Naive thymus-derived CD8-positive, alpha-beta T cell (primary cell): ENCODE data around the gene CCDC102B. TPM values are rescaled to one million over a fixed set of nuclear protein-coding genes. Genes with fewer than 3 reads are reported as not detected.

Source experiments
- ATAC-seq, 2 donors: fragments of 150-1000 bp; cut with Tn5 transposase in 1 of 2; sonication (Bioruptor Pico), chemical (Tn5 transposase) in 1 of 2; 1 replicate in 1 of 2; 2 replicates in 1 of 2; pipeline ENCODE4 v1.10.0; 2021; ENCODE audit warnings: mild to moderate bottlenecking in 2 of 2, moderate library complexity in 2 of 2
- POLR2A ChIA-PET: fragments of 350-600 bp; sonication (Branson Sonifier 250); formaldehyde crosslinking; loops from one replicate; lab custom pipeline; 2021; ENCODE audit warnings: antibody characterized with exemption; lab: Charles Lee
- DNase-seq, 10 donors: peaks; one replicate each; pipeline versions ENCODE4 v3.0.0 to v3.0.0-alpha.2; 2020 to 2022
- H3K27ac Mint-ChIP-seq, 10 donors: one replicate each; pipeline ENCODE4 v1.8.0; 2020 to 2022; ENCODE audit warnings: mild to moderate bottlenecking in 10 of 10, mixed read lengths in 10 of 10, moderate library complexity in 4 of 10, inconsistent platforms in 1 of 10
- H3K27me3 Mint-ChIP-seq, 5 donors: one replicate each; pipeline ENCODE4 v1.8.0; 2021 to 2022; ENCODE audit warnings: mixed read lengths in 5 of 5
- H3K36me3 Mint-ChIP-seq, 3 donors: one replicate each; pipeline ENCODE4 v1.8.0; 2020 to 2022; ENCODE audit warnings: mixed read lengths in 3 of 3, mild to moderate bottlenecking in 2 of 3, inconsistent platforms in 1 of 3
- H3K4me1 Mint-ChIP-seq, 4 donors: one replicate each; pipeline ENCODE4 v1.8.0; 2021 to 2022; ENCODE audit warnings: mixed read lengths in 4 of 4
- H3K4me3 Mint-ChIP-seq, 10 donors: one replicate each; pipeline ENCODE4 v1.8.0; 2020 to 2022; ENCODE audit warnings: mild to moderate bottlenecking in 10 of 10, mixed read lengths in 10 of 10, moderate library complexity in 6 of 10, inconsistent platforms in 1 of 10
- H3K9me3 Mint-ChIP-seq, 9 donors: one replicate each; pipeline ENCODE4 v1.8.0; 2020 to 2022; ENCODE audit warnings: mixed read lengths in 9 of 9, mild to moderate bottlenecking in 3 of 9, inconsistent platforms in 1 of 9, moderate library complexity in 1 of 9
- polyA plus RNA-seq, 3 donors: library from polyadenylated mRNA; unstranded; fragments of 300-500 nt; fragmentation: Illumina TruSeq; gene quantifications; one replicate each; pipeline ENCODE4 v1.2.3, GENCODE V29; 2021
- total RNA-seq, 8 experiments: library from RNA in 2 of 8; stranded (reverse) in 2 of 8; gene quantifications; one replicate each; pipeline ENCODE4 v1.2.3 and lab custom pipeline; 2021 to 2026

The CCDC102B gene
- total RNA-seq (1 to 10 TPM; 7.7 to 9.2 TPM), polyA plus RNA-seq (1 to 10 TPM; 6.1 to 8.3 (median 8.1) TPM), total RNA-seq (lab: John Stamatoyannopoulos, UW) (1.2 to 9.3 (median 5.9) reads per million in 6 experiments)

GRCh38 chr18:68797871-68798270 is at the start of gene CCDC102B:
CCDC102B (plus strand) TSS chr18:68798080; CDS start chr18:68836764, 38,684 bp downstream.
- no peak for DNase-seq
- ATAC-seq = no peak
- H3K9me3 Mint-ChIP-seq = no peaks in the 10 kb centered on the region
- no peaks in the 10 kb centered on the region for H3K27me3 Mint-ChIP-seq
- no peak within 1 kb of the TSS for H3K27ac Mint-ChIP-seq
- H3K4me1 Mint-ChIP-seq = no peaks in the 10 kb centered on the region
- peaks cover 0 to 3% (median 0%) of the 10 kb centered on the region in 3 donors for H3K36me3 Mint-ChIP-seq
- H3K4me3 Mint-ChIP-seq = no peak within 1 kb of the TSS
- POLR2A ChIA-PET = no interaction called here

DNA sequence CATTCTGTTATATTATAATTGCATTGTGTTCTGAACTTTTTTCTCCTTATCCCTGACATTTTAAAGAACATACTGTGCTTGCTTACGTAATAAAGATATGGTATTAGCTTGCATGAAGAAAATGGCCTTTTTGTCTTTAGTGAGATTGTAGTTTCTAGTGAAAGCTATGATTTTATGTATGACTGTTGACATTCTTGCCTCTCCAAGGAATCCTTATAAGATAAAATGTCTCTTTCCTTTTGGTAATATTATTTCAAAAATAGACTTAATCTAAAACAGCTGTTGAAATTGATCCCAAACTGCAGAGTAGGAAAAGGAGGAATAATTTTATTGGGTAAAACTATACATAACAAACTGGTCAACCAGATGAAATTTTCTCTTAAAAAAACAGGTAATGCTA is 40.8 kb upstream of the CCDC102B start:
- Mint-ChIP-seq H3K36me3 (peaks cover 4 to 23% (median 13%) of the 10 kb centered on the region in 3 donors), H3K27ac (no peak overlapping the region), H3K27me3 (no peaks in the 10 kb centered on the region), H3K4me3 (no peak overlapping the region), H3K4me1 (no peaks in the 10 kb centered on the region), H3K9me3 (peaks cover 0 to 16% (median 10%) of the 10 kb centered on the region in 9 donors)
- POLR2A ChIA-PET = no interaction called here
- DNase-seq = no peak
- ATAC-seq = no peak

DNA sequence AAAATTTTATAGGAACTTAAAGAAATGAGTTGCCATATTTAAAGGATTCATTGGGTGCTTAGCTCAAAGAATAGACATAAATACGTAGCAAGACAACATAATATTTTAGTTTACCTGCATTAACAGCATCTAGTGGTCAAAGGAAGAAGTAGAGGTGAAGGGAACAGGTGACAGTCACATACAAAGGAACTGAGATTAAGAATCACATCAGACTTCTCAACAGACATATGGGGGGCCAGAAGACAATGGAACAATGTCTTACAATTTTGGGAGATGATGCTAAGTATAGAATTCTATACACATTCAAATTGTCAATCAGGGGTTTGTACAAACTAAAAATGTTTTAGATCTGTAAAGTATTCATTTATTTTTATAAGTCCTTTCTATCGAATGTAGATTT is 38.6 kb upstream of the CCDC102B start:
- Mint-ChIP-seq H3K36me3 (peaks cover 0 to 16% (median 5%) of the 10 kb centered on the region in 3 donors), H3K4me3 (no peak overlapping the region), H3K27me3 (peaks cover 0 to 4% (median 0%) of the 10 kb centered on the region in 5 donors), H3K4me1 (no peaks in the 10 kb centered on the region), H3K27ac (no peak overlapping the region), H3K9me3 (peaks cover 0 to 17% (median 9%) of the 10 kb centered on the region in 9 donors)
- DNase-seq (no peak), ATAC-seq (no peak)
- POLR2A ChIA-PET = no interaction called here

- ATAC-seq = no peak
- POLR2A ChIA-PET = no interaction called here
- no peak for DNase-seq
Observed at GRCh38 chr18:68763083-68763482, 34.8 kb upstream of the CCDC102B start.

GRCh38 chr18:68764016-68764415 is 33.9 kb upstream of the CCDC102B start:
- peaks cover 0 to 9% (median 4%) of the 10 kb centered on the region in 9 donors for H3K9me3 Mint-ChIP-seq
- no peak overlapping the region for H3K4me3 Mint-ChIP-seq
- H3K27me3 Mint-ChIP-seq = peaks cover 0 to 4% (median 0%) of the 10 kb centered on the region in 5 donors
- no peak overlapping the region for H3K27ac Mint-ChIP-seq
- peaks cover 0 to 4% (median 3%) of the 10 kb centered on the region in 3 donors for H3K36me3 Mint-ChIP-seq
- no peak for DNase-seq
- H3K4me1 Mint-ChIP-seq = no peaks in the 10 kb centered on the region
- POLR2A ChIA-PET = no interaction called here
- no peak for ATAC-seq

More at GRCh38 chr18:68763083-68763482, 34.8 kb upstream of the CCDC102B start:
- H3K36me3 Mint-ChIP-seq = peaks cover 0 to 8% (median 5%) of the 10 kb centered on the region in 3 donors
- no peaks in the 10 kb centered on the region for H3K4me1 Mint-ChIP-seq
- H3K4me3 Mint-ChIP-seq = no peak overlapping the region
- peaks cover 0 to 4% (median 0%) of the 10 kb centered on the region in 5 donors for H3K27me3 Mint-ChIP-seq
- peaks cover 0 to 16% (median 9%) of the 10 kb centered on the region in 9 donors for H3K9me3 Mint-ChIP-seq
- H3K27ac Mint-ChIP-seq = no peak overlapping the region

GRCh38 chr18:68766433-68766832 is 31.4 kb upstream of the CCDC102B start:
- H3K9me3 Mint-ChIP-seq = peaks cover 0 to 9% (median 3%) of the 10 kb centered on the region in 9 donors
- DNase-seq (no peak), ATAC-seq (no peak)
- POLR2A ChIA-PET = no interaction called here
- H3K27me3 Mint-ChIP-seq = peaks cover 0 to 4% (median 0%) of the 10 kb centered on the region in 5 donors
- no peak overlapping the region for H3K4me3 Mint-ChIP-seq
- peaks cover 0 to 5% (median 4%) of the 10 kb centered on the region in 3 donors for H3K36me3 Mint-ChIP-seq
- H3K27ac Mint-ChIP-seq = no peak overlapping the region
- H3K4me1 Mint-ChIP-seq = no peaks in the 10 kb centered on the region

DNA sequence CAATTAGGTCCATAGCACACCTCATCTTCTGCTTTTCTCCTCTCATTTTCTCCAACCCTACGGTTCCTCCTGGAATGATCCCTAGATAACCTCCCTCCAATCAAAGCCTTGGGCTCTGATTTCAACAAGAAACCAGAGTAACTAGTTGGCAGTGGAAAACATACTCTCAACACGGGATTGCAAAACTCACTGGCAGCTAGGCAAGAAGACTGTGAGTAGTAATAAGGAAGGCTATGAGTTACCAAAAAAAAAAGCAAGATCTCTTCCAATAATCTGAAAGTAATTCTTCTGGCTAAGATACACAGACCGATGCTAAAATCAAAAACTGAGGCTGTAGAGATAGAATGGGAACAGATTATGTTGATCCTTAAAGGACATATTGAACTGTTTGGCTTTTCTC is 28.4 kb upstream of the CCDC102B start:
- DNase-seq (no peak), ATAC-seq (no peak)
- POLR2A ChIA-PET = no interaction called here
- Mint-ChIP-seq H3K36me3 (peaks cover 0 to 5% (median 4%) of the 10 kb centered on the region in 3 donors), H3K27me3 (no peaks in the 10 kb centered on the region), H3K4me1 (no peaks in the 10 kb centered on the region), H3K4me3 (no peak overlapping the region), H3K27ac (no peak overlapping the region), H3K9me3 (peaks cover 0 to 5% (median 3%) of the 10 kb centered on the region in 9 donors)

DNA sequence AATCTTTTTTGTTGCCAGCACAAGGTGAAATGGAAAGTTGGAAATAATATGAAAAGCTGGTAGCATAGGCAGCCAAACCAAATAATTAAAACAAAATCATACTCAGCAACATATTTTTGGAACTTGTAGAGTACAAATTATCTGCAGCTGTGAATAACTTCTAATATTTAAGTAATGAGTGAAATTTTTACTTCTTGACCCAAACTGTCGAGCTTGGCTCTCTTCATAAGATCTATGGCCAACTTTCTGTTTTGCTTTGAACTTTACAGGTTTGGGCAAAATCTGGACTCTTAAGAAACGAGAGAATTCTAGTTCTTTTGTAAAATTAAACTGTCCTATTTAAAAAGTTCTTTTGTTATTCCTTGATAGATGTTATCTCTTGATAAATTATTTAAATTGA is 25.6 kb upstream of the CCDC102B start:
- Mint-ChIP-seq H3K27me3 (peaks cover 0 to 1% (median 0%) of the 10 kb centered on the region in 5 donors), H3K9me3 (peaks cover 0 to 5% (median 3%) of the 10 kb centered on the region in 9 donors), H3K36me3 (peaks cover 0 to 5% (median 4%) of the 10 kb centered on the region in 3 donors), H3K4me3 (no peak overlapping the region), H3K4me1 (no peaks in the 10 kb centered on the region), H3K27ac (no peak overlapping the region)
- DNase-seq = no peak
- no peak for ATAC-seq
- POLR2A ChIA-PET = no interaction called here

GRCh38 chr18:68778280-68778886 is 19.5 kb upstream of the CCDC102B start:
- no peak for ATAC-seq
- H3K4me1 Mint-ChIP-seq = no peaks in the 10 kb centered on the region
- H3K4me3 Mint-ChIP-seq = no peak overlapping the region
- POLR2A ChIA-PET = no interaction called here
- H3K27me3 Mint-ChIP-seq = peaks cover 0 to 1% (median 0%) of the 10 kb centered on the region in 5 donors
- no peak for DNase-seq
- no peaks in the 10 kb centered on the region for H3K9me3 Mint-ChIP-seq
- H3K27ac Mint-ChIP-seq = no peak overlapping the region
- H3K36me3 Mint-ChIP-seq = no peaks in the 10 kb centered on the region

DNA sequence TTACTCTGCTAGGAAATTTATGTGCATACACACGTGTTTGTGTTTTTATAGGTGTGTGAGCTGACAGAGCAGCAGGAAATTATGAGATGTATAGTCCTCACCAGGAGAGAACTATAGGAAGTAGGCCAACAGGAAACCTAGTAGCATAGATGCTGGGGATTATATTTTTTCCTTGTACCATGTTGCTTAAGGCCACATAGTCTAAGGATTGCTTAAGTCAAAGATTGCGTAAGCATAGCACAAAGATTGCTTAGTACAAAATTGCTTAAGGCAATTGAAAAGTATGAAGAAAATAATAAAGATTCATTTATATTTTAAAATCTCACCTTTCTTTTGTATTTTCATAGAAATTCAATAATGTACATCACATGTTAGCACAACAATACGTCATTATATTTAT is 18.7 kb upstream of the CCDC102B start:
- Mint-ChIP-seq H3K27ac (no peak overlapping the region), H3K27me3 (peaks cover 0 to 1% (median 0%) of the 10 kb centered on the region in 5 donors)
- ATAC-seq = no peak

DNA sequence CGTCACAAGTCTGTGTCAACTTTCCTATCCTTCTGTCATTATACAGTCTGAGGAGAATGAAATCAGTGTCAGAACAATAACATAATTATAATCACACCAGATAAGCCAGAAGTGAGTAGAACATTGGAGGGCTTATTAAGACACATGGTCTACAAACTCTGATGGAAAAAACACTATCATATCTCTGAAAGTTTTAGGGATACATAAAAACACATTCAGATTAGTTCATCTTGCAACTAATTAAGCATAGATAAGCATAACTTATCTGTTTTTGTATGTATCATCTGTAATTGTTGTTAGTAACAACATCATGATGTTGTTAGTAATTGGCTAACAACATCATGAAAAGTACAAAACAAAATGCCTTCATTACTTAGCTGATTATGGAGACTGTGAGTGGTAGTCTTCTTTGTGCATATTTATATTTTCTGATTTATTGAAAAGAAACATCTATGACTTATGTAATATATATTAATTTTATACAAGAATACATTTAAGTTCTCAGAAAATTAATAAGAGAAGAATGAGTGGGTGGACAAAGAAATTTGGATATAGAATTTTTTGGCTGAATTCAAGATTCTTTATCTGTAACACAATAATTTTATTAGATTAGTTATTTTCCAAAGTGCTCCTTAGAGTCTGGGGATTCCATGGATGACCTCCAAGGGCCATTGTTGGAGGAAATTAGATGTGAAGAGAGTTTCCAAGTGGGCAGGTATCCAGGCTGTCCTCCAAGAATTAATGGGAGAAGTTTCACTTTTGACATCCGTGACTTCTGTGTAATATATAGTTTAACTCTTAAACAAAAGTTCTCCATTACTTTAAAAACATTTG is 16.9 kb upstream of the CCDC102B start:
- POLR2A ChIA-PET = no interaction called here
- H3K4me1 Mint-ChIP-seq = no peaks in the 10 kb centered on the region
- H3K27me3 Mint-ChIP-seq = no peaks in the 10 kb centered on the region
- H3K4me3 Mint-ChIP-seq = no peak overlapping the region
- H3K27ac Mint-ChIP-seq = peak overlapping the region in 1 of 10 donors; percentile 12
- DNase-seq = no peak
- H3K36me3 Mint-ChIP-seq = no peaks in the 10 kb centered on the region
- peaks cover 0 to 6% (median under 1%) of the 10 kb centered on the region in 9 donors for H3K9me3 Mint-ChIP-seq
- ATAC-seq = no peak

More for the DNA sequence above, 18.7 kb upstream of the CCDC102B start:
- H3K36me3 Mint-ChIP-seq = no peaks in the 10 kb centered on the region
- no peak for DNase-seq
- H3K9me3 Mint-ChIP-seq = peaks cover 0 to 3% (median 0%) of the 10 kb centered on the region in 9 donors
- H3K4me1 Mint-ChIP-seq = no peaks in the 10 kb centered on the region
- POLR2A ChIA-PET = no interaction called here
- no peak overlapping the region for H3K4me3 Mint-ChIP-seq

GRCh38 chr18:68783506-68783905 is 14.4 kb upstream of the CCDC102B start:
- Mint-ChIP-seq H3K27ac (no peak overlapping the region), H3K9me3 (peaks cover 0 to 6% (median 2%) of the 10 kb centered on the region in 9 donors), H3K36me3 (no peaks in the 10 kb centered on the region), H3K27me3 (no peaks in the 10 kb centered on the region), H3K4me3 (no peak overlapping the region), H3K4me1 (no peaks in the 10 kb centered on the region)
- DNase-seq (no peak), ATAC-seq (no peak)
- POLR2A ChIA-PET = no interaction called here

DNA sequence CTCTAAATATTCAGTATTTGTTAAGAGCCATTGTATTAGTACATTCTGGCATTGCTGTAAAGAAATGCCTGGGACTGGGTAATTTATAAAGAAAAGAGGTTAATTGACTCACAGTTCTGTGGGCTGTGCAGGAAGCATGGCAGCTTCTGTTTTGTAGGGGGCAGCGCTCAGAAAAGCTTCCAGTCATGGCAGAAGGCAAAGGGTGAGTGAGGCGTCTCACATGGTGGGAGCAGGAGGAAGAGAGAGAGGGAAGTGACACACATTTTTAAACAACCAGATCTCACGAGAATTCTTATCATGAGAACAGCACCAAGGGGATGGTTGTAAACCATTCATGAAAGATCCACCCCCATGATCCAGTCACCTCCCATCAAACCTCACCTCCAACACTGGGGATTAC is 13.8 kb upstream of the CCDC102B start:
- Mint-ChIP-seq H3K4me1 (no peaks in the 10 kb centered on the region), H3K27me3 (no peaks in the 10 kb centered on the region), H3K4me3 (no peak overlapping the region), H3K27ac (no peak overlapping the region), H3K9me3 (peaks cover 0 to 6% (median 2%) of the 10 kb centered on the region in 9 donors), H3K36me3 (no peaks in the 10 kb centered on the region)
- ATAC-seq (no peak), DNase-seq (no peak)
- POLR2A ChIA-PET = no interaction called here
